GM19099 (cell line): ENCODE data around the gene CATSPERD.

ENCODE experiments used
- POLR2A ChIP-seq: IDR thresholded peaks from 3 replicates; pipeline ENCODE4 v1.6.1; 2011; ENCODE audit warnings: low read depth; ENCODE audit not compliant: insufficient read length; ENCODE audit errors: extremely low read depth

CATSPERD gene

GRCh38 chr19:5749505-5749904 is 29.1 kb downstream of the CATSPERD start:
- TF ChIP-seq POLR2A, result no peak

GRCh38 chr19:5751709-5752108 is 31.3 kb downstream of the CATSPERD start:
- no peak for TF ChIP-seq POLR2A

DNA sequence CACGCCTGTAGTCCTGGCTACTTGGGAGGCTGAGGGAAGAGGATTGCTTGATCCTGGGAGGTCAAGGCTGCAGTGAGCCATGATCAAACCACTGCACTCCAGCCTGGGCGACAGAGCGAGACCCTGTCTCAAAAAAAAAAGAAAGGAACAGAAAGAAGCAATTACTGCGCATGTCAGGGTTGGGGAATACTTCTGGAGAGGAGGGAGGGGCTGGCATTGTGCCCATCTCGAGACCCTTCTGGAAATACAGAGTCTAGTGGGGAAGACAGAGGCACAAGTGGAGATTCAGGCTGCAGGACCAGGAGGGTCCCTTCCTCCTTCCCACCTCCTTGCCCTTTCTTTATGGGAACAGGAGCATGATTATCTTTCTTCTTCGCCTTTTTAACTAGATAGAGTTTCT is 33.3 kb downstream of the CATSPERD start:
- no peak for TF ChIP-seq POLR2A

- TF ChIP-seq POLR2A, result no peak
These were observed 42.3 kb downstream of the CATSPERD start for GRCh38 chr19:5762608-5763217.

DNA sequence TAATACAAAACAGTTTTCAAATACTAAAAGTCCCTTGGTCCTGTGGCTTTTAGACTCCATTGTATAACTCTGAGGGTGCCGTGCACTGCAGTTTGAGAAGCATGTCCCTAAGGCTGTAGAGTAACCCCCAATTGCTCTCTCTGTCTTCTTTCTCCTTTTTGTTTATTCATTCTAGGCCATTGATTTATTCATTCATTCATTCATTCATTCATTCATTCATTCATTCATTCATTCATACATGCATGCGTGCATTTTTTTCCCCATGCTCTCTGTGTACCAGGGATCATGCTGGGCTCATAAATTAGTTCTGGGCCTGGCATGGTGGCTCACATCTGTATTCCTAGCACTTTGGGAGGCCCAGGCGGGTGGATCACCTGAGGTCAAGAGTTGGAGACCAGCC is 44.8 kb downstream of the CATSPERD start:
- TF ChIP-seq POLR2A, result no peak

GRCh38 chr19:5767949-5768348 is 47.5 kb downstream of the CATSPERD start:
- TF ChIP-seq POLR2A, result no peak

- TF ChIP-seq POLR2A, result no peak
These were observed 52.0 kb downstream of the CATSPERD start for GRCh38 chr19:5772416-5772815.

- TF ChIP-seq POLR2A, result no peak
These were observed 52.8 kb downstream of the CATSPERD start for GRCh38 chr19:5773276-5773675.

- TF ChIP-seq POLR2A, result no peak
These were observed 54.5 kb downstream of the CATSPERD start for GRCh38 chr19:5774921-5775320.

GRCh38 chr19:5775668-5776309 is 55.4 kb downstream of the CATSPERD start:
- TF ChIP-seq POLR2A, result no peak

- TF ChIP-seq POLR2A, result no peak
These were observed 58.0 kb downstream of the CATSPERD start for GRCh38 chr19:5778402-5778801.

DNA sequence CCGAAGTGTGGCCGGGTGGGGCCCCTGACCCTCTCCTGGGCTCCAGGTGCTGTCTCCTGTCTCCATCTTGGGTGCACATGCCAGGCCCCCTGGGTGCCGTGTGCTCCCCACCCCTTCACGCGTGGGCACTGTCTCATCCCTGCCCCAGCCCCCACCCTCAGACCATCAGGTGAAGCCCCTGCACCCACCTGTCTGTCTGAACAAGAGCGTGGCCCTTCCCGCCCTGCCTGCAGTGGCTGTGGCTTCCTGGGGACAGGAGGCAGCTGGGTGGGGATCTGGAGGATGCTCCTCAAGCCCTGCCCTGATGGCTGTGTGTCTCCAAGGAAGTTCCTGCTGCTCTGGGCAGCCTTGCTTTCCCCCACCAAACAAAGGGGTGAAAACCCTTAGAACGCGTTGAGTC is 61.9 kb downstream of the CATSPERD start:
- TF ChIP-seq POLR2A, result no peak

- no peak for TF ChIP-seq POLR2A
These were observed 62.8 kb downstream of the CATSPERD start for GRCh38 chr19:5782945-5783919.

DNA sequence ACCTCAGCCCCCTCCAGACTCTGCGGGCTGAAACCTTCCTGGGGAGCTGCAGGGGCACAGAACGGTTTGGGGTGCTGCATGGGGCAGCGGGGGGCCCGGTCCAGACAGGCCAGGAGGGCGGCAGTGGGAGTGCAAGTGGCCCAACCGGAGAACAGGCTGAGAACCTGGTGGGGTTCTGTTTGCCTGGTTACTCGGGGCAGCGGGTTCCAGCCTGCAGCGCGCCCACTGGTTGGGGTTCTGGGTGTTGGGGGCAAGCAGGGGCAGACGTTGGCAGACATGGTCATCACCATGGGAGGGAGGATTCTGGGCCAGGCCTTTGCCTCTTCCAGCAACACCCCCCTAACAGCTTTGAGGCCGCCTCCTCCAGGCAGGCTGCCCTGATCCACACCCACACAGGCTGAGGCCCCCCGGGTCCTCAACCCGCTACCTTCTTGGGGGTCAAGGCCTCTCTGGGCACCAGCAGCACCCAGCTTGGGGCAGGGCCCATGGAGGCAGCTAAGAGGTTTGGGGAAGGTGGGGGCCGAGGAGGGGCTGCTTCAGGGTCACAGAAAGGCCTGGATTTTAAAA is 64.2 kb downstream of the CATSPERD start, which contains the start of gene PRR22:
Gene PRR22, minus strand, starts transcription at position 166 of the 567 bp plus-strand sequence. Its CDS starts 86 bp downstream, at position 80.
- no peak for TF ChIP-seq POLR2A

DNA sequence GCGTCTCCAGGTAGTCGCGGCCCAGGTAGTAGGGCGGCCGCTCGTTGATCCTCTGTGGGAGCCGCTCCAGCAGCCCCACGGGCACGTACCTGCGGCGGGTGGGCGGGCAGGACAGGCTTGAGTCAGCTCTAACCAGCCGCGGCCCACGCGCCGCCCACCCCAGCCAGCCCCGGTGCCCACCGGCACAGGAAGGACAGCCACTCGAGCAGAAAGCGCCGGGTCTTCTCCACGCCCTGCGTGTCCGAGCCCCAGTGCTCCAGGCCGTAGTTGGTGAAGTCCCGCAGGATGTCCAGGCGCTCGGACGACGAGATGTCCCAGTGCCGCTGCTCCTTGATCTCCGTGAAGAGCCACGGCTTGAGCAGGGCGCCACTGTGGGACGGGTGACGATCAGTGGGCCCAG is 65.0 kb downstream of the CATSPERD start:
- no peak for TF ChIP-seq POLR2A
